HEK293 (cell line): ENCODE results near the gene TOP3B.

Experiments
- CTCF ChIA-PET: fragments of 350-600 bp; formaldehyde crosslinking; extraction: SDS; loops from one replicate; lab custom pipeline; 2021; ENCODE audit warnings: antibody characterized with exemption; lab: Yijun Ruan, JAX
- POLR2A ChIA-PET: fragments of 300-600 bp; formaldehyde crosslinking; extraction: SDS; loops from one replicate; lab custom pipeline; 2020; ENCODE audit warnings: antibody characterized with exemption, inconsistent platforms; lab: Yijun Ruan, JAX
- H3K27ac ChIP-seq: fragments of 200-500 bp; sonication (Bioruptor generic); 2 replicates; pipeline ENCODE4 v1.5.1; 2014; ENCODE audit warnings: low read depth, low read length, control low read depth, inconsistent platforms; ENCODE audit errors: extremely low read depth
- H3K36me3 ChIP-seq, 2 experiments: fragments of 200-500 bp in 1 of 2; sonication (Bioruptor generic) in 1 of 2; 1 replicate in 1 of 2; 2 replicates in 1 of 2; pipeline ENCODE4 v1.5.1; 2014 to 2017; ENCODE audit warnings: inconsistent platforms in 2 of 2, low read length in 2 of 2; ENCODE audit not compliant: control insufficient read depth in 2 of 2, insufficient read depth in 1 of 2
- H3K4me1 ChIP-seq: fragments of 200-500 bp; sonication (Bioruptor generic); 2 replicates; pipeline ENCODE4 v1.5.1; 2014; ENCODE audit warnings: mild to moderate bottlenecking, low read length, inconsistent platforms; ENCODE audit not compliant: control insufficient read depth, insufficient read depth
- H3K4me3 ChIP-seq: 2 replicates; pipeline ENCODE4 v1.5.1; 2011; ENCODE audit warnings: low read depth, mild to moderate bottlenecking, control low read depth, low read length, moderate library complexity
- H3K9me3 ChIP-seq: fragments of 200-500 bp; sonication (Bioruptor generic); 2 replicates; pipeline ENCODE4 v1.5.1; 2014; ENCODE audit warnings: low read depth, low read length, inconsistent platforms; ENCODE audit not compliant: control insufficient read depth, insufficient read depth
- GLIS1 ChIP-seq: fragments of 450-650 bp; formaldehyde crosslinking; IDR thresholded peaks from 2 replicates; pipeline ENCODE4 v1.5.1; 2016; ENCODE audit warnings: missing biosample characterization, missing genetic modification characterization
- GLIS2 ChIP-seq: fragments of 450-650 bp; formaldehyde crosslinking; IDR thresholded peaks from 2 replicates; pipeline ENCODE4 v1.5.1; 2016; ENCODE audit warnings: missing biosample characterization, missing genetic modification characterization
- KLF1 ChIP-seq: fragments of 450-650 bp; formaldehyde crosslinking; IDR thresholded peaks from 2 replicates; pipeline ENCODE4 v1.5.1; 2016; ENCODE audit warnings: missing biosample characterization, missing genetic modification characterization
- RBAK ChIP-seq: fragments of 450-650 bp; formaldehyde crosslinking; IDR thresholded peaks from 2 replicates; pipeline ENCODE4 v1.5.1; 2016; ENCODE audit warnings: missing biosample characterization, missing genetic modification characterization
- SCRT2 ChIP-seq: fragments of 450-650 bp; formaldehyde crosslinking; IDR thresholded peaks from 2 replicates; pipeline ENCODE4 v1.5.1; 2016; ENCODE audit warnings: missing biosample characterization, missing genetic modification characterization
- TRIM28 ChIP-seq: IDR thresholded peaks from 2 replicates; pipeline ENCODE4 v1.6.1; 2011; ENCODE audit warnings: low read length, control low read depth, borderline replicate concordance
- WT1 ChIP-seq: fragments of 450-650 bp; formaldehyde crosslinking; IDR thresholded peaks from 2 replicates; pipeline ENCODE4 v1.5.1; 2016; ENCODE audit warnings: missing biosample characterization, missing genetic modification characterization
- ZBTB21 ChIP-seq: fragments of 450-650 bp; formaldehyde crosslinking; IDR thresholded peaks from 2 replicates; pipeline ENCODE4 v1.5.1; 2017; ENCODE audit warnings: missing biosample characterization, missing genetic modification characterization
- ZEB2 ChIP-seq: fragments of 450-650 bp; formaldehyde crosslinking; IDR thresholded peaks from 2 replicates; pipeline ENCODE4 v1.5.1; 2016; ENCODE audit warnings: missing biosample characterization, missing genetic modification characterization
- ZFP3 ChIP-seq: fragments of 450-650 bp; formaldehyde crosslinking; IDR thresholded peaks from 2 replicates; pipeline ENCODE4 v1.5.1; 2016; ENCODE audit warnings: low read depth, missing biosample characterization, missing genetic modification characterization
- ZFP41 ChIP-seq: fragments of 450-650 bp; formaldehyde crosslinking; IDR thresholded peaks from 2 replicates; pipeline ENCODE4 v1.5.1; 2016; ENCODE audit warnings: missing biosample characterization, missing genetic modification characterization, borderline replicate concordance
- ZIC2 ChIP-seq: fragments of 450-650 bp; formaldehyde crosslinking; IDR thresholded peaks from 2 replicates; pipeline ENCODE4 v1.5.1; 2016; ENCODE audit warnings: missing biosample characterization, missing genetic modification characterization
- ZNF132 ChIP-seq: fragments of 450-650 bp; formaldehyde crosslinking; IDR thresholded peaks from 2 replicates; pipeline ENCODE4 v1.5.1; 2017; ENCODE audit warnings: missing biosample characterization, missing genetic modification characterization, borderline replicate concordance
- ZNF138 ChIP-seq: fragments of 450-650 bp; formaldehyde crosslinking; IDR thresholded peaks from 2 replicates; pipeline ENCODE4 v1.5.1; 2016; ENCODE audit warnings: missing biosample characterization, missing genetic modification characterization, borderline replicate concordance
- ZNF16 ChIP-seq: fragments of 450-650 bp; formaldehyde crosslinking; IDR thresholded peaks from 2 replicates; pipeline ENCODE4 v1.5.1; 2016; ENCODE audit warnings: low read depth, missing biosample characterization, missing genetic modification characterization
- ZNF202 ChIP-seq: fragments of 450-650 bp; formaldehyde crosslinking; IDR thresholded peaks from 2 replicates; pipeline ENCODE4 v1.5.1; 2016; ENCODE audit warnings: missing biosample characterization, missing genetic modification characterization, borderline replicate concordance
- ZNF214 ChIP-seq: fragments of 450-650 bp; formaldehyde crosslinking; IDR thresholded peaks from 2 replicates; pipeline ENCODE4 v1.5.1; 2017; ENCODE audit warnings: missing biosample characterization, mild to moderate bottlenecking, missing genetic modification characterization, borderline replicate concordance
- ZNF223 ChIP-seq: fragments of 450-650 bp; formaldehyde crosslinking; IDR thresholded peaks from 2 replicates; pipeline ENCODE4 v1.5.1; 2016; ENCODE audit warnings: missing biosample characterization, missing genetic modification characterization
- ZNF266 ChIP-seq: fragments of 450-650 bp; formaldehyde crosslinking; IDR thresholded peaks from 2 replicates; pipeline ENCODE4 v1.5.1; 2016; ENCODE audit warnings: missing biosample characterization, missing genetic modification characterization, low read depth
- ZNF37A ChIP-seq: fragments of 450-650 bp; IDR thresholded peaks from 2 replicates; pipeline ENCODE4 v1.5.1; 2018; ENCODE audit warnings: missing biosample characterization, missing genetic modification characterization
- ZNF423 ChIP-seq: fragments of 450-650 bp; formaldehyde crosslinking; IDR thresholded peaks from 2 replicates; pipeline ENCODE4 v1.5.1; 2016; ENCODE audit warnings: missing biosample characterization, missing genetic modification characterization
- ZNF510 ChIP-seq: fragments of 450-650 bp; formaldehyde crosslinking; IDR thresholded peaks from 2 replicates; pipeline ENCODE4 v1.5.1; 2018; ENCODE audit warnings: mild to moderate bottlenecking, missing genetic modification characterization, missing biosample characterization; ENCODE audit not compliant: insufficient replicate concordance
- ZNF600 ChIP-seq: fragments of 450-650 bp; formaldehyde crosslinking; IDR thresholded peaks from 2 replicates; pipeline ENCODE4 v1.5.1; 2016; ENCODE audit warnings: missing biosample characterization, missing genetic modification characterization
- ZNF623 ChIP-seq: fragments of 450-650 bp; formaldehyde crosslinking; IDR thresholded peaks from 2 replicates; pipeline ENCODE4 v1.5.1; 2016; ENCODE audit warnings: missing biosample characterization, missing genetic modification characterization
- ZNF707 ChIP-seq: fragments of 450-650 bp; formaldehyde crosslinking; IDR thresholded peaks from 2 replicates; pipeline ENCODE4 v1.5.1; 2016; ENCODE audit warnings: missing biosample characterization, missing genetic modification characterization
- TF ChIP-seq, protein P1 (sequence below): fragments of 450-650 bp; formaldehyde crosslinking; IDR thresholded peaks from 2 replicates; pipeline ENCODE4 v1.5.1; 2016; ENCODE audit warnings: missing biosample characterization, missing genetic modification characterization
- TF ChIP-seq, protein P2 (sequence below): fragments of 450-650 bp; formaldehyde crosslinking; IDR thresholded peaks from 2 replicates; pipeline ENCODE4; 2016; ENCODE audit warnings: missing biosample characterization, missing genetic modification characterization
- TF ChIP-seq, protein P3 (sequence below): fragments of 450-650 bp; formaldehyde crosslinking; IDR thresholded peaks from 2 replicates; pipeline ENCODE4 v1.5.1; 2016; ENCODE audit warnings: missing biosample characterization, missing genetic modification characterization
- TF ChIP-seq, protein P4 (sequence below): fragments of 450-650 bp; formaldehyde crosslinking; IDR thresholded peaks from 2 replicates; pipeline ENCODE4 v1.5.1; 2016; ENCODE audit warnings: missing biosample characterization, missing genetic modification characterization, low read depth
- TF ChIP-seq, protein P5 (sequence below): fragments of 450-650 bp; formaldehyde crosslinking; IDR thresholded peaks from 2 replicates; pipeline ENCODE4 v1.5.1; 2017; ENCODE audit warnings: missing biosample characterization, missing genetic modification characterization
- TF ChIP-seq, protein P6 (sequence below): fragments of 450-650 bp; formaldehyde crosslinking; IDR thresholded peaks from 2 replicates; pipeline ENCODE4 v1.5.1; 2016; ENCODE audit warnings: missing biosample characterization, missing genetic modification characterization

Gene TOP3B

DNA sequence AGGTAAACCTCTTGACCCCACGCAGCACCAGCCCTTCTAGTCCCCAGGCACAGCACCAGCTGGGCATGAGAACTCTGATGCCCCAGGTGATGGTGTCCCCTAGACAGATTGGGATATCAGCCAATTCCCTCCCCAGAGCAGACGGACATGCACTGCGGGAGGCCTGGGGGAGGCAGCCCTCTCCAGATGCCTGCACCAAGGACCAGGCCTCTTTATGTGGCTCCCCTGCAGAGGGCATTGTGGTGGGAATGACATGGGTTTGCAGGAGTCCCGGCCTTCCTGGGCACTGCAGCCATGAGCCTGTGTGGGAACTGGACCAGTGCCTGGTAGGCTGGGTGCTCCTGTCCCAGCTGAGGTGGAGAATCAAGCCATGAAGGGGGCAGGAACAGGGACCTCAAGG is 55.9 kb downstream of the TOP3B start:
- POLR2A ChIA-PET = no interaction called here
- no peak overlapping the region for H3K4me3 ChIP-seq
- TF ChIP-seq ZFP3 (tag by site-specific recombination) (no peak), ZNF423 (tag by site-specific recombination) (0 out of 2 replicates have a peak, but pooled peaks have one; percentile 57), ZNF223 (tag by site-specific recombination) (0 out of 2 replicates have a peak, but pooled peaks have one; percentile 32), ZNF37A (tag by site-specific recombination) (no peak), ZEB2 (no peak), ZNF510 (no peak), ZNF600 (tag by site-specific recombination) (no peak), ZBTB21 (tag by site-specific recombination) (no peak), ZNF623 (no peak), ZNF202 (tag by site-specific recombination) (no peak), ZIC2 (tag by site-specific recombination) (peak; percentile 98), ZNF16 (tag by site-specific recombination) (no peak), GLIS1 (peak; percentile 100), GLIS2 (tag by site-specific recombination) (peak; percentile 73; the same call in 1 of the 2 replicates), ZNF138 (tag by site-specific recombination) (no peak), WT1 (tag by site-specific recombination) (peak; percentile 45)
- TF ChIP-seq, protein P1, sequence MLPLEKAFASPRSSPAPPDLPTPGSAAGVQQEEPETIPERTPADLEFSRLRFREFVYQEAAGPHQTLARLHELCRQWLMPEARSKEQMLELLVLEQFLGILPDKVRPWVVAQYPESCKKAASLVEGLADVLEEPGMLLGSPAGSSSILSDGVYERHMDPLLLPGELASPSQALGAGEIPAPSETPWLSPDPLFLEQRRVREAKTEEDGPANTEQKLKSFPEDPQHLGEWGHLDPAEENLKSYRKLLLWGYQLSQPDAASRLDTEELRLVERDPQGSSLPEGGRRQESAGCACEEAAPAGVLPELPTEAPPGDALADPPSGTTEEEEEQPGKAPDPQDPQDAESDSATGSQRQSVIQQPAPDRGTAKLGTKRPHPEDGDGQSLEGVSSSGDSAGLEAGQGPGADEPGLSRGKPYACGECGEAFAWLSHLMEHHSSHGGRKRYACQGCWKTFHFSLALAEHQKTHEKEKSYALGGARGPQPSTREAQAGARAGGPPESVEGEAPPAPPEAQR = no peak
- TF ChIP-seq, protein P2, sequence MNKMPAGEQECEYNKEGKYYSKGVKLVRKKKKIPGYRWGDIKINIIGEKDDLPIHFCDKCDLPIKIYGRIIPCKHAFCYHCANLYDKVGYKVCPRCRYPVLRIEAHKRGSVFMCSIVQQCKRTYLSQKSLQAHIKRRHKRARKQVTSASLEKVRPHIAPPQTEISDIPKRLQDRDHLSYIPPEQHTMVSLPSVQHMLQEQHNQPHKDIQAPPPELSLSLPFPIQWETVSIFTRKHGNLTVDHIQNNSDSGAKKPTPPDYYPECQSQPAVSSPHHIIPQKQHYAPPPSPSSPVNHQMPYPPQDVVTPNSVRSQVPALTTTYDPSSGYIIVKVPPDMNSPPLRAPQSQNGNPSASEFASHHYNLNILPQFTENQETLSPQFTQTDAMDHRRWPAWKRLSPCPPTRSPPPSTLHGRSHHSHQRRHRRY = no peak
- TF ChIP-seq, protein P3, sequence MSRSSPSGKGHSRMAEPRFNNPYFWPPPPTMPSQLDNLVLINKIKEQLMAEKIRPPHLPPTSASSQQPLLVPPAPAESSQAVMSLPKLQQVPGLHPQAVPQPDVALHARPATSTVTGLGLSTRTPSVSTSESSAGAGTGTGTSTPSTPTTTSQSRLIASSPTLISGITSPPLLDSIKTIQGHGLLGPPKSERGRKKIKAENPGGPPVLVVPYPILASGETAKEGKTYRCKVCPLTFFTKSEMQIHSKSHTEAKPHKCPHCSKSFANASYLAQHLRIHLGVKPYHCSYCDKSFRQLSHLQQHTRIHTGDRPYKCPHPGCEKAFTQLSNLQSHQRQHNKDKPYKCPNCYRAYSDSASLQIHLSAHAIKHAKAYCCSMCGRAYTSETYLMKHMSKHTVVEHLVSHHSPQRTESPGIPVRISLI (tag by site-specific recombination) = no peak
- no peak overlapping the region for H3K27ac ChIP-seq
- H3K36me3 ChIP-seq = peaks cover 0 to 64% of the 10 kb centered on the region in 2 experiments; a peak in 2 of 3 replicates
- no peaks in the 10 kb centered on the region for H3K4me1 ChIP-seq
- CTCF ChIA-PET = no interaction called here
- no peaks in the 10 kb centered on the region for H3K9me3 ChIP-seq

DNA sequence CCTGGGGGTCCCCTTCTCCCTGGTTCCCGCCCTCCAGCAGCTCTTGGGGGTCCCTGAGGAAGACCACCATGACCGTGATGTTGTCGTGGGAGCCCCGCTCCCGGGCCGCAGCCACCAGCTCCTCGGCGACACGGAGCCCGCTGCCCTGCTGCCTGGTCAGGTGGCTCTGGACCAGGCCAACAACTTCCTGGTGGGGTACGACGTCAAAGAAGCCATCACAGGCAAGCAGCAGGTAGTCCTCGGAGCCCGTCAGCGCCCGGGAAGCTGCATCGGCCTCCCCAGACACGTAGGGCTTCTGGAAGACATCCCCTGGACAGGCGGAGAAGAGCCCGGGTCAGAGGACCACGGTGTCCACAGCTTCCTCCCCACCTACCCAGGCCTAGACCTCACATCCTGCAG is 59.4 kb downstream of the TOP3B start:
- ChIA-PET CTCF (interaction anchor here (0.6 to 1.2 kb wide), 2 partner anchors 15 to 49 kb away, joined by 3 to 4 read pairs; no protein-coding TSS in a partner anchor), POLR2A (no interaction called here)
- Histone ChIP-seq H3K36me3 (peaks cover 0 to 41% of the 10 kb centered on the region in 2 experiments; a peak in 2 of 3 replicates), H3K4me1 (no peaks in the 10 kb centered on the region), H3K4me3 (no peak overlapping the region), H3K9me3 (no peaks in the 10 kb centered on the region), H3K27ac (no peak overlapping the region)
- TF ChIP-seq RBAK (tag by site-specific recombination) (no peak), ZFP3 (tag by site-specific recombination) (no peak), ZFP41 (tag by site-specific recombination) (no peak), ZNF132 (no peak), KLF1 (tag by site-specific recombination) (no peak), ZNF707 (tag by site-specific recombination) (no peak), ZNF266 (tag by site-specific recombination) (no peak), ZNF214 (tag by site-specific recombination) (no peak), TRIM28 (no peak), SCRT2 (tag by site-specific recombination) (no peak)
- TF ChIP-seq, protein P4, sequence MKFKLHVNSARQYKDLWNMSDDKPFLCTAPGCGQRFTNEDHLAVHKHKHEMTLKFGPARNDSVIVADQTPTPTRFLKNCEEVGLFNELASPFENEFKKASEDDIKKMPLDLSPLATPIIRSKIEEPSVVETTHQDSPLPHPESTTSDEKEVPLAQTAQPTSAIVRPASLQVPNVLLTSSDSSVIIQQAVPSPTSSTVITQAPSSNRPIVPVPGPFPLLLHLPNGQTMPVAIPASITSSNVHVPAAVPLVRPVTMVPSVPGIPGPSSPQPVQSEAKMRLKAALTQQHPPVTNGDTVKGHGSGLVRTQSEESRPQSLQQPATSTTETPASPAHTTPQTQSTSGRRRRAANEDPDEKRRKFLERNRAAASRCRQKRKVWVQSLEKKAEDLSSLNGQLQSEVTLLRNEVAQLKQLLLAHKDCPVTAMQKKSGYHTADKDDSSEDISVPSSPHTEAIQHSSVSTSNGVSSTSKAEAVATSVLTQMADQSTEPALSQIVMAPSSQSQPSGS (tag by site-specific recombination) = no peak
- TF ChIP-seq, protein P5, sequence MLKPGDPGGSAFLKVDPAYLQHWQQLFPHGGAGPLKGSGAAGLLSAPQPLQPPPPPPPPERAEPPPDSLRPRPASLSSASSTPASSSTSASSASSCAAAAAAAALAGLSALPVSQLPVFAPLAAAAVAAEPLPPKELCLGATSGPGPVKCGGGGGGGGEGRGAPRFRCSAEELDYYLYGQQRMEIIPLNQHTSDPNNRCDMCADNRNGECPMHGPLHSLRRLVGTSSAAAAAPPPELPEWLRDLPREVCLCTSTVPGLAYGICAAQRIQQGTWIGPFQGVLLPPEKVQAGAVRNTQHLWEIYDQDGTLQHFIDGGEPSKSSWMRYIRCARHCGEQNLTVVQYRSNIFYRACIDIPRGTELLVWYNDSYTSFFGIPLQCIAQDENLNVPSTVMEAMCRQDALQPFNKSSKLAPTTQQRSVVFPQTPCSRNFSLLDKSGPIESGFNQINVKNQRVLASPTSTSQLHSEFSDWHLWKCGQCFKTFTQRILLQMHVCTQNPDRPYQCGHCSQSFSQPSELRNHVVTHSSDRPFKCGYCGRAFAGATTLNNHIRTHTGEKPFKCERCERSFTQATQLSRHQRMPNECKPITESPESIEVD (tag by site-specific recombination) = no peak
- TF ChIP-seq, protein P6, sequence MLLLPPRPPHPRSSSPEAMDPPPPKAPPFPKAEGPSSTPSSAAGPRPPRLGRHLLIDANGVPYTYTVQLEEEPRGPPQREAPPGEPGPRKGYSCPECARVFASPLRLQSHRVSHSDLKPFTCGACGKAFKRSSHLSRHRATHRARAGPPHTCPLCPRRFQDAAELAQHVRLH (tag by site-specific recombination) = no peak
